ENCODE measurements around the gene RPS15.
"Not testable (repeated sequence)": the region's sequence is repeated elsewhere in the genome, so short reads cannot be mapped to it uniquely, and the experiment has no call there.

RPS15 gene

GRCh38 chr19:1402411-1403070 lies 35.7 kb upstream of the RPS15 start:
- DNase-seq = peak; percentile 57

- DNase-seq = peak; percentile 99
These were observed 31.2 kb upstream of the RPS15 start for GRCh38 chr19:1406774-1407527.

- DNase-seq = peak; percentile 42
These were observed 30.5 kb upstream of the RPS15 start, which contains the start of gene DAZAP1 for GRCh38 chr19:1407528-1408299. DAZAP1 (plus strand) TSS chr19:1407586; CDS start chr19:1407774, 188 bp downstream.

- DNase-seq = peak; percentile 76
These were observed 29.6 kb upstream of the RPS15 start for GRCh38 chr19:1408300-1409203.

- no peak for DNase-seq
These were observed 28.8 kb upstream of the RPS15 start for GRCh38 chr19:1409204-1410005.

GRCh38 chr19:1410136-1410786 lies 27.9 kb upstream of the RPS15 start:
- DNase-seq = peak; percentile 39

GRCh38 chr19:1410789-1411188 lies 27.4 kb upstream of the RPS15 start:
- DNase-seq = no peak

GRCh38 chr19:1411255-1412191 lies 26.7 kb upstream of the RPS15 start:
- DNase-seq = peak; percentile 38

- DNase-seq = no peak
These were observed 25.8 kb upstream of the RPS15 start for GRCh38 chr19:1412323-1412923.

- no peak for DNase-seq
These were observed 25.0 kb upstream of the RPS15 start for GRCh38 chr19:1412995-1413800.

- DNase-seq = no peak
These were observed 22.0 kb upstream of the RPS15 start for GRCh38 chr19:1416014-1416841.

GRCh38 chr19:1417145-1417544 lies 21.1 kb upstream of the RPS15 start:
- DNase-seq = no peak

GRCh38 chr19:1417681-1418495 lies 20.3 kb upstream of the RPS15 start:
- no peak for DNase-seq

- no peak for DNase-seq
These were observed 19.8 kb upstream of the RPS15 start for GRCh38 chr19:1418496-1418775.

GRCh38 chr19:1418951-1419738 lies 19.1 kb upstream of the RPS15 start:
- no peak for DNase-seq

GRCh38 chr19:1420085-1420484 lies 18.1 kb upstream of the RPS15 start:
- not testable (repeated sequence) for DNase-seq

Measured in hematopoietic multipotent progenitor cell treated with erythropoietin and hydrocortisone succinate and interleukin-3 and kit ligand, for 4 days (in vitro differentiated cells).